ENCODE measurements around the gene FAM76B. TPM values are rescaled to one million over a fixed set of nuclear protein-coding genes. Genes with fewer than 3 reads are reported as not detected.

The FAM76B gene
- 6.6 and 8.1 TPM in 2 replicates for total RNA-seq

GRCh38 chr11:95789506-95790122, at the start of gene FAM76B:
Gene FAM76B (minus strand): TSS chr11:95789782. CDS start chr11:95789478, 304 bp downstream.

DNA sequence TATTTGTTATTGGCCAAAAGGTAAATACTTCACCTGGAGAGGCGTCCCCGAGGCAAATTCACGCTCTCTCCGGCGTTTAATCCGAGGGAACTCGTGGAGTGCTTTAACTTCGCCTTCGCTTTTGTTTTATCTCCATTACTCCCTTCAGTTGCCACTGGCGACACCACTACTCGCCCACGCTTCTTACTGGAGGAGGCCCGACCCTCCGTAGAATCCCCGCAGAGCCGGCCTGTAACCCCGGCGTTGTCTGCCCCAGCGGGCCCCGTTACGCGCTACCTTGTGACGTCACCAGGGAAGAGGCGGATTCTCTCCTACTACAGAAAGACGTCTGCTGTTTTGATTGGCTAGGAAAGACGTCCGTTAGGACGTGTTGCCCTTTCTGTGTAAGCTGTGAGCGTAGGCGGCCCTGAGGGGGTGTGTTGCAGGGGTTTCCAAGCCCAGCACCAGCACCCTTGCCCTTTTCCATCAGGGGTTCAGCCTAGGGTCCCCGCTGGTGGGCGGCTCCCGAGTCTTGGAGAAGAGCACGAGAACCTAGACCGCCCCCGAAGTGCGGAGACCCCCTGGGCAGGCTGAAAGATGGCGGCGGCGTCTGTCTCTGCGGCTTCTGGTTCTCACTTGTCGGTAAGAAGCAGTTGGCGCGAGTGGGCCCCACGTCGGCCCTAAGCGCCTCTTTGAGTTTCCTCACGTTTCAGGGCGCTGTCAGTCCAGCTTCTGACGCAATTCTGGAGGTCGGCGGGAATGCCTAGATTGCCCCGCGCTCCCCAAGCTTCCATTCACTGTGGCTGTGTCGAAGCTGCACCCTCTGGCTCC, 746 bp upstream of the FAM76B start, which contains the start of gene CEP57:
TSS of gene CEP57 (plus strand) at position 376 of the 810 bp plus-strand sequence. CDS start at position 577, 201 bp downstream.

Other genes with a start within 250 kb of the FAM76B start
- 24.0 and 24.1 TPM in 2 replicates for gene CEP57, start 716 bp upstream of the FAM76B start, total RNA-seq
- 27.1 and 31.3 TPM in 2 replicates for gene MTMR2, start 134.3 kb upstream of the FAM76B start, total RNA-seq

All from mesangial cell (primary cell).